ENCODE results near the gene GAMT.

- TF ChIP-seq CTCF (IDR thresholded peaks at IDR 0.05; ENCODE audit: low read depth, low read length): no peak
- no peak for TF ChIP-seq POLR2A (IDR thresholded peaks at IDR 0.05; ENCODE audit: extremely low read depth, insufficient read length)
- TF ChIP-seq MYC (IDR thresholded peaks at IDR 0.05; ENCODE audit: low read depth, low read length): no peak
These were observed 28.3 kb downstream of the GAMT start for GRCh38 chr19:1373042-1373533.

Data from NB4 (cell line).